ENCODE results near the gene THRB. TPM values are rescaled to one million over a fixed set of nuclear protein-coding genes. Genes with fewer than 3 reads are reported as not detected.

The THRB gene
- total and polyA plus RNA-seq, 2 donors (not counting 3 experiments of a cell fraction or from before 2014, with no cell fraction given), result 0.06 TPM; not detected in 1

- intact Hi-C loops (cut with micrococcal nuclease) (no loop called here), dilution Hi-C loops (cut with MboI; ENCODE audit: extremely low pct_ligation_motif_present, low sequenced_read_pairs) (no loop called here)
- Histone ChIP-seq H3K4me3 (replicated peaks in 1 of 3; ENCODE audit: insufficient read depth in 1 of 3, low read depth in 1 of 3, low read length in 3 of 3) (no peak overlapping the region), H3K9ac (replicated peaks; ENCODE audit: extremely low read depth, insufficient read depth, low read length) (no peak overlapping the region), H3K9me3 (replicated peaks; ENCODE audit: control insufficient read depth, insufficient read depth, low read length) (no peaks in the 10 kb centered on the region), H3K4me2 (ENCODE audit: insufficient read depth, low read length) (no peak overlapping the region), H3K4me1 (ENCODE audit: control insufficient read depth, extremely low read depth, insufficient read depth, low read length) (peaks cover 4% of the 10 kb centered on the region), H3K79me2 (ENCODE audit: control insufficient read depth, insufficient read depth, low read length) (no peaks in the 10 kb centered on the region), H3K9me1 (replicated peaks; ENCODE audit: control insufficient read depth, extremely low read depth, insufficient read depth, low read length) (no peaks in the 10 kb centered on the region), H3K27me3 (ENCODE audit: control insufficient read depth in 2 of 2, insufficient read depth in 2 of 2, low read length in 2 of 2) (peaks cover 6 to 21% of the 10 kb centered on the region in 2 experiments), H3K27ac (ENCODE audit: insufficient read depth, low read depth, low read length) (no peak overlapping the region), H2AFZ (ENCODE audit: low read depth, low read length) (no peak overlapping the region), H4K20me1 (replicated peaks; ENCODE audit: control insufficient read depth, extremely low read depth, insufficient read depth, low read length) (no peaks in the 10 kb centered on the region), H3K36me3 (ENCODE audit: control insufficient read depth in 2 of 2, extremely low read depth in 1 of 2, insufficient read depth in 2 of 2, low read length in 2 of 2) (no peaks in the 10 kb centered on the region)
- FAIRE-seq (no peak), DNase-seq (ENCODE audit: low read depth, low spot score) (no peak)
- TF ChIP-seq CTCF (IDR thresholded peaks at IDR 0.05; ENCODE audit: extremely low read depth in 1 of 2, insufficient read depth in 1 of 2, low read depth in 1 of 2, low read length in 2 of 2) (no peak), GATA2 (IDR thresholded peaks at IDR 0.05; ENCODE audit: insufficient read depth, insufficient read length, low read depth, low read length) (no peak), POLR2AphosphoS5 (IDR thresholded peaks at IDR 0.05; ENCODE audit: insufficient read depth, low read depth, low read length) (no peak), JUN (IDR thresholded peaks at IDR 0.05; ENCODE audit: borderline replicate concordance, insufficient read depth, insufficient read length, low read depth) (no peak), FOS (IDR thresholded peaks at IDR 0.05; ENCODE audit: borderline replicate concordance, insufficient read depth, low read length) (no peak), MYC (IDR thresholded peaks at IDR 0.05; ENCODE audit: low read depth, low read length) (no peak)
- ChIA-PET POLR2A (no interaction called here), CTCF (no interaction called here)
- BruUV-seq (replicated peaks), result no TSS peak
These were observed 24.3 kb upstream of the THRB start for GRCh38 chr3:24518990-24519367.

- Histone ChIP-seq H3K4me3 (replicated peaks in 1 of 3; ENCODE audit: insufficient read depth in 1 of 3, low read depth in 1 of 3, low read length in 3 of 3) (no peak overlapping the region), H3K27me3 (ENCODE audit: control insufficient read depth in 2 of 2, insufficient read depth in 2 of 2, low read length in 2 of 2) (peaks cover 0 to under 1% of the 10 kb centered on the region in 2 experiments), H2AFZ (ENCODE audit: low read depth, low read length) (no peak overlapping the region), H3K9me3 (replicated peaks; ENCODE audit: control insufficient read depth, insufficient read depth, low read length) (no peaks in the 10 kb centered on the region), H3K79me2 (ENCODE audit: control insufficient read depth, insufficient read depth, low read length) (no peaks in the 10 kb centered on the region), H3K9ac (replicated peaks; ENCODE audit: extremely low read depth, insufficient read depth, low read length) (no peak overlapping the region), H3K4me2 (ENCODE audit: insufficient read depth, low read length) (no peak overlapping the region), H3K9me1 (replicated peaks; ENCODE audit: control insufficient read depth, extremely low read depth, insufficient read depth, low read length) (no peaks in the 10 kb centered on the region), H3K4me1 (ENCODE audit: control insufficient read depth, extremely low read depth, insufficient read depth, low read length) (peaks cover 8% of the 10 kb centered on the region), H3K36me3 (ENCODE audit: control insufficient read depth in 2 of 2, extremely low read depth in 1 of 2, insufficient read depth in 2 of 2, low read length in 2 of 2) (no peaks in the 10 kb centered on the region), H4K20me1 (replicated peaks; ENCODE audit: control insufficient read depth, extremely low read depth, insufficient read depth, low read length) (no peaks in the 10 kb centered on the region), H3K27ac (ENCODE audit: insufficient read depth, low read depth, low read length) (no peak overlapping the region)
- no peak for FAIRE-seq
- BruUV-seq (replicated peaks), result no TSS peak
- POLR2A ChIA-PET, result no interaction called here
- DNase-seq (ENCODE audit: low read depth, low spot score), result no peak
- TF ChIP-seq MYC (IDR thresholded peaks at IDR 0.05; ENCODE audit: low read depth, low read length) (no peak), GATA2 (IDR thresholded peaks at IDR 0.05; ENCODE audit: insufficient read depth, insufficient read length, low read depth, low read length) (no peak), MAX (IDR thresholded peaks at IDR 0.05; ENCODE audit: insufficient read depth, insufficient read length) (no peak), JUN (IDR thresholded peaks at IDR 0.05; ENCODE audit: borderline replicate concordance, insufficient read depth, insufficient read length, low read depth) (no peak), EZH2 (IDR thresholded peaks at IDR 0.05; ENCODE audit: borderline replicate concordance, low read depth, low read length, severe bottlenecking) (no peak), POLR2A (IDR thresholded peaks at IDR 0.05; ENCODE audit: low read depth, low read length) (no peak), POLR2AphosphoS5 (IDR thresholded peaks at IDR 0.05; ENCODE audit: insufficient read depth, low read depth, low read length) (no peak), CTCF (IDR thresholded peaks at IDR 0.05; ENCODE audit: extremely low read depth in 1 of 2, insufficient read depth in 1 of 2, low read depth in 1 of 2, low read length in 2 of 2) (no peak), FOS (IDR thresholded peaks at IDR 0.05; ENCODE audit: borderline replicate concordance, insufficient read depth, low read length) (no peak)
- dilution Hi-C loops (cut with MboI; ENCODE audit: extremely low pct_ligation_motif_present, low sequenced_read_pairs) (no loop called here), intact Hi-C loops (cut with micrococcal nuclease) (no loop called here)
- CTCF ChIA-PET, result no interaction called here
These were observed 19.5 kb upstream of the THRB start for GRCh38 chr3:24514119-24514518.

Measured in endothelial cell of umbilical vein (primary cell).